ENCODE data around the gene RNF214.

GRCh38 chr11:117229931-117230285 lies 2.6 kb upstream of the RNF214 start:
- TF ChIP-seq POLR2A (IDR thresholded peaks at IDR 0.05; ENCODE audit: low read length) (no peak), GATA1 (IDR thresholded peaks at IDR 0.05; ENCODE audit: low read depth, low read length) (no peak)
